ENCODE data around the gene PPFIBP2. TPM values are rescaled to one million over a fixed set of nuclear protein-coding genes. Genes with fewer than 3 reads are reported as not detected.
"Not testable (repeated sequence)": the region's sequence is repeated elsewhere in the genome, so short reads cannot be mapped to it uniquely, and the experiment has no call there.

PPFIBP2 gene
- total RNA-seq, 2 donors from 2014 or later = 9.6 to 11.0 TPM

DNA sequence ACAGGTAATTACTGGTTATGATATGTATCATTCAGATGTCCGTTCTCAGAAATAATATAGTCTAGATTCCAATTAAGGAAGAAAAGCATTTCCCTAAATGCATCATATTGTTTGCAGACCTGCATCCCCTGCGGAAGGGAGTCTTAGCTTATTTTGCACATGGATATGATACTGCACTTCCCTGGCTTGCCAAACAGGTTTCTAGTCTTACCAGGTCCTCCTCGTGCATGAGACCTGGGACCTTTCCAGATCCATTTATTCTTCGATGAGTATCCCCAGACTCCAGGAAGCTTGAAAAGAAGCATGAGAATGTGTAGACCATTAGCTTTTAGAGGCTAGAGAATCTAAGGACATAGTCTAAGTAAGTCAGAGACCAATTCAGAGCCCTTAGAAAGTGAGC lies 128.9 kb downstream of the PPFIBP2 start:
- Mint-ChIP-seq H3K4me3 (no peak overlapping the region), H3K27ac (no peak overlapping the region)

DNA sequence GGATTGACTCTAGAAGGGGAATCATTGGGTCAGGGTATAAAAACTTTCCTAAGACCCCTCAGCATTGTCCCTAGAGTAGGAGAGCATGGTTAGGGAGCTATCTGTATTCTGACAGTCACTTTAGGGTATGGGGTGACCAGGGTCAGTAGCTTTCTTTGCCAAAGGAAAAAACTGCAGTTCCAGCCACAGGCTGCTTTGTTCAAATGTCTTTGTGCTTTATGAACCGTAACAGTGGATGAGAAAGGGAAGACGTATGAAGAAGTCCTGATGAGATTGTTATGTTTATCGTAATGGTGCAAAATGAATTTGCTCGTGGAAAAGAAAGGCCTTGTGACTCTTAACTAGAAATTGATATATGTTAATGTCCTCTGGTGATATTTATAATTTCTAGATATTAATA lies 129.5 kb downstream of the PPFIBP2 start:
- no peak overlapping the region for H3K27ac Mint-ChIP-seq
- no peak for ATAC-seq
- H3K9me3 Mint-ChIP-seq = no peaks in the 10 kb centered on the region
- peaks cover 4% of the 10 kb centered on the region for H3K36me3 Mint-ChIP-seq
- H3K4me1 Mint-ChIP-seq (ENCODE audit: low read depth in 2 of 2) = no peaks in the 10 kb centered on the region
- DNase-seq (ENCODE audit: low spot score) = no peak
- no peak overlapping the region for H3K4me3 Mint-ChIP-seq
- no peaks in the 10 kb centered on the region for H3K27me3 Mint-ChIP-seq

More for the DNA sequence above, 128.9 kb downstream of the PPFIBP2 start:
- DNase-seq (ENCODE audit: low spot score) (no peak), ATAC-seq (no peak)
- Mint-ChIP-seq H3K9me3 (no peaks in the 10 kb centered on the region), H3K27me3 (no peaks in the 10 kb centered on the region), H3K4me1 (ENCODE audit: low read depth in 2 of 2) (no peaks in the 10 kb centered on the region), H3K36me3 (peaks cover 4% of the 10 kb centered on the region)

DNA sequence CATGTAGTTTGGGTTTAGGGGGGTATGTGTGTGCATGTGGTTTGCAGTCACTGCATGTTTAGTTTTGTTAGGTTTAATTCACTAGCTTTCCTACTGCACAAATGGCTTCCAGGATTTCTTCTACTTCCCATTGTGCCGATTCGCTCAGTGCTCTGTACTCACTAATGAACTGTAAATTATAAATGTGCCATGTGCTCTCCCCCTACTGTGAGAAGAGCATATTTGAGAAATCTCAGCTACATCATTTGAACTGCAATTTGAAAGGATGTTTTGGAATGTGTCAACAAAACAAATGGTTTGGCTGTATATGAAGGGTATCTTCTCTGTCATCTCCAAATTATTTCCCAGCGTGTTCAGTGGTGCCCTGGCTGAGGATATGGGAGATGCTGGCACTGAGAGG lies 131.4 kb downstream of the PPFIBP2 start:
- H3K27me3 Mint-ChIP-seq = no peaks in the 10 kb centered on the region
- DNase-seq (ENCODE audit: low spot score) (no peak), ATAC-seq (no peak)
- no peaks in the 10 kb centered on the region for H3K4me1 Mint-ChIP-seq (ENCODE audit: low read depth in 2 of 2)
- H3K27ac Mint-ChIP-seq = no peak overlapping the region
- H3K4me3 Mint-ChIP-seq = no peak overlapping the region
- no peaks in the 10 kb centered on the region for H3K9me3 Mint-ChIP-seq
- peaks cover 11% of the 10 kb centered on the region for H3K36me3 Mint-ChIP-seq

DNA sequence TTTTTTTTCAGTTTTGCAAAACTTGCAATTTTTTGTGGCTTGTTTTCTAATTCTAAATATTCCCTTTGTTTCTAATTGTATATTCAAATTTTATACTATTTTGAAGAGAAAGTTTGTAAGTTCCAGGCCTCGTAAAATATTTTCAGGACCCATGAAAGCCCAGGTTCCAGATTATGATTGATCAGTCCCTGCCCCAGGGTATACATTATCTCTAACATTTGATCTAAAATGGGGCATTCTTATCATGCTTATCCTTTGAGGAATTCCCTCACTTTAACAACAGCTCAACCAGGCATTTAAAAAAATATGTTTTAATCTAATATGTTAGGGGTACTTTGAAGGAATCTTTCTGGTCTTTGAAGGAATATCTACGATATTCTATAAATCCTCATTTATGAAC lies 133.1 kb downstream of the PPFIBP2 start:
- Mint-ChIP-seq H3K4me1 (ENCODE audit: low read depth in 2 of 2) (no peaks in the 10 kb centered on the region), H3K27me3 (no peaks in the 10 kb centered on the region), H3K36me3 (peaks cover 11% of the 10 kb centered on the region), H3K27ac (no peak overlapping the region), H3K9me3 (no peaks in the 10 kb centered on the region), H3K4me3 (no peak overlapping the region)
- DNase-seq (ENCODE audit: low spot score) (no peak), ATAC-seq (no peak)

DNA sequence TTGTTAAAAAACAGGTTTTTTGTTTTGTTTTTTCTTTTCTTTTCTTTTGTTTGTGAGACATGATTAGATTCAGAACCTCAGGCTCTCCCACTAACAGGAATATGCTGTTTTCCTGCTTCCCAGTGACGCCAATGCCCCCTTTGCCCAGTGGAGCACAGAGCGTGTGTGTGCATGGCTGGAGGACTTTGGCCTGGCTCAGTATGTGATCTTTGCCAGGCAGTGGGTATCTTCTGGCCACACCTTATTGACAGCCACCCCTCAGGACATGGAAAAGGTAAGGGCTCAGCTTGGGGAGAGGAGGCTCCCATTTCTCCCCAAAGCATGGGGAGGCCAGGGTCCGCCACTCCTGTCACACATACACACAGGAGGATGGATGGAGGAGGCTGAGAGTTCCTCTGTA lies 134.5 kb downstream of the PPFIBP2 start:
- Mint-ChIP-seq H3K4me1 (ENCODE audit: low read depth in 2 of 2) (no peaks in the 10 kb centered on the region), H3K36me3 (peaks cover 8% of the 10 kb centered on the region), H3K4me3 (no peak overlapping the region), H3K27me3 (no peaks in the 10 kb centered on the region), H3K9me3 (no peaks in the 10 kb centered on the region), H3K27ac (no peak overlapping the region)
- DNase-seq (ENCODE audit: low spot score) (no peak), ATAC-seq (no peak)

DNA sequence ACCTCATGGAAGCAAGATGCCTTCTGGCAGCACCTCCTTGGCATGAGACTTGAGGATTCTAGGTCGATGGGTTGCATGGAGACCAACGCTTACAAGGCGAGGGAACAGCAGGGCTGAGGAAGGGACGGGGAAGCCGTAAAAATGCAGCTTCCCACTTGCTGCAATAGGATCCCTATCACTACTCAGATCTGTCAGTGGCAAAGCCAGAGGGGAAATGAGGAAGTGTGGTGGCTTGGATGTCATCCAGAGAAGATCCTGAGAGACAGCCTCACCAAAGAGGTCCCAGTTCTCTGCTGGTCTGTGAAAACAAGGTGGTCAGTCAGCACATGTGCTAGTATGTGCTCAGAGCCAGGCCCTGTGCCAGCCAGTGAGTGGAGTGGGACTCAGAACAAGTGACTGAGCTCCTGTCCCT lies 137.3 kb downstream of the PPFIBP2 start:
- Mint-ChIP-seq H3K9me3 (no peaks in the 10 kb centered on the region), H3K27me3 (no peaks in the 10 kb centered on the region), H3K4me1 (ENCODE audit: low read depth in 2 of 2) (no peaks in the 10 kb centered on the region), H3K27ac (no peak overlapping the region), H3K36me3 (peaks cover 6% of the 10 kb centered on the region), H3K4me3 (no peak overlapping the region)
- no peak for DNase-seq (ENCODE audit: low spot score)
- no peak for ATAC-seq

DNA sequence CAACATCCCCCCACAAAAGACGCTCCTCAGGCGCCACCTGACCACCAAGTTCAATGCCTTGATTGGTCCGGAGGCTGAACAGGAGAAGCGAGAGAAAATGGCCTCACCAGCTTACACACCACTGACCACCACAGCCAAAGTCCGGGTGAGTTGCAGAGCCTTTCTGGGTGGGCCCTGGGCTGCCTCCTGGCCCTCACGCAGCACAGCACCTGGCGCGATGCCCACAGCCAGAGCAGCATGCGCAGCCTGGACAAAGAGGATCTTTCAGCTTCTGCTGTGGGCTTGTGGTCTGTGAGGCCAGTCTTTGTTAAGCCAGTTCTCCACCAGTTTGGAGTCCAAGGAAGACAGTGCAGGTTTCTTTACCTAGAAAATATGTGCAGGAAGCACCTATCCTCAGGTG lies 137.9 kb downstream of the PPFIBP2 start:
- ATAC-seq (no peak), DNase-seq (ENCODE audit: low spot score) (no peak)
- H3K36me3 Mint-ChIP-seq = peaks cover 6% of the 10 kb centered on the region
- no peaks in the 10 kb centered on the region for H3K27me3 Mint-ChIP-seq
- no peaks in the 10 kb centered on the region for H3K4me1 Mint-ChIP-seq (ENCODE audit: low read depth in 2 of 2)
- no peaks in the 10 kb centered on the region for H3K9me3 Mint-ChIP-seq
- H3K27ac Mint-ChIP-seq = no peak overlapping the region
- H3K4me3 Mint-ChIP-seq = no peak overlapping the region

DNA sequence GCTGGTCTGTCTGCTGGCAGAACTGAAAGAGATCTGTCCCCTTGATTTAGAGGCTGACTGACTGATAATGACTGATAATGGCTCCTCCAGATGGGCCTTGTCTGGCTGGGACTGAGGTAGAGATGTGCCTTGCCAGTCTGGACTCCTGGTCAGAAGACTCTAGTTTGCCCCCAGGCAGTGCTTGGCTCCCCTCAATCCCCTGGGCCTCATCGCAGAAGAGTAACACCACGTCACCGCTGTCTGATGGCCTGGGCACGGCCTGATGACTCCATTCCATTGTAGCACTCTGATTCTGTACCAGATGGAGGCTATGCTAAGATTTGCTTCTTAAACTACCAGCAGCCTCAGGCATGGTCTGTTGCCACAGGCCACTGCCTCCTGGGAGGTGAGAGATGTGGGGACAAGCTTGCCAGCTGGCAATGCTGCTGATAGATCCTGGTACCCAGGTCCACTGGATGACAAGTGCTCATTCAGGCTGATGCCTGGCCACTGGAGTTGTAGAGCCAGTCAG lies 140.5 kb downstream of the PPFIBP2 start:
- Mint-ChIP-seq H3K4me3 (no peak overlapping the region), H3K36me3 (peaks cover 6% of the 10 kb centered on the region), H3K27ac (no peak overlapping the region), H3K4me1 (ENCODE audit: low read depth in 2 of 2) (no peaks in the 10 kb centered on the region), H3K27me3 (no peaks in the 10 kb centered on the region), H3K9me3 (no peaks in the 10 kb centered on the region)
- DNase-seq (ENCODE audit: low spot score) (no peak), ATAC-seq (no peak)

DNA sequence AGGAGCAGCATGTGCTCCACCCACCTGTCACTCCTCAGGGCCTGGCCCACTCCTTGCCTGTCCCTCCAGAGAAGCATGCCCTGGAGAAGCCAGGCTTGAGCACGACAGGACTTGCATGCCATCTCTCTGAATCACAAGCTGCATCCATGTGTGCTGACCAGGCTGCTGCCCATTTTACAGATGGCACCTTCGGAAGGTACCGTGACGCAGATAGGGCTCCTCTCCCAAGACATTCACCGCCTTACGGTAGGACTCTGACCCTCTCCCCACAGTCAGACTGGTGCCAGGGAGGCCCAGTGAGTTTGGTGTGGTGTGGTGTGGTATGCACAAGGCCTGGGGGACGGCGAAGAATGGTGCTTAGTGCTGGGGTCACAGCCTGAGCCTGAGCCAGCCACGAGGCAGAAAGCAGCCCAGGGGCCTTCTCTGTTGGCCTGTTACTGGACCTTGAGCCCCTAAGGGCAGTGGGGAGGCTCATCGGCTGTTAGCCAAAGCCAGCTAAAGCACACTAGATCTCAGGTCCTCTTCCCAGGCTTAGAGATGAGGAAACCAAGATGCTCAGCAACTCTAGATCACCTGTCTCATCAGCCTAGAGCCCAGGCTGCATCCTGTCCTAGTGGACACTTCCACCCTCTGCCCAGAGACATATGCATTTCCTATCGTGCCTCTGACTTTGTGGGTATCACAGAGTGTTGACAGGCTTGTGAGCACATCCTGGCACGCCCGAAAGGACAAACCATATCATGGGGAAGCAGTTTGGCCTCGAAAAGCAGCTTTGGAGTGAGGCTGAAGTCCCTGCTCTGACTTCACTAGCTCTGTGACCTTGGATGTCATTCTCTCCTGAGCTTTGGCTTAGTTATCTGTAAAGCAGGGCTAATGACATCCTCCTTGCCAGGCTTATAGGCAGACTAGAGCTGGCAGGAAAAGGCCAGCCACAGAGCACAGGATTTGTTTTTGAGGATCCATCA lies 141.7 kb downstream of the PPFIBP2 start:
- Mint-ChIP-seq H3K4me1 (ENCODE audit: low read depth in 2 of 2) (no peaks in the 10 kb centered on the region), H3K9me3 (no peaks in the 10 kb centered on the region), H3K36me3 (no peaks in the 10 kb centered on the region), H3K4me3 (no peak overlapping the region), H3K27ac (no peak overlapping the region), H3K27me3 (no peaks in the 10 kb centered on the region)
- DNase-seq (ENCODE audit: low spot score) = no peak
- peak in 1 of 2 donors; percentile 13 for ATAC-seq

DNA sequence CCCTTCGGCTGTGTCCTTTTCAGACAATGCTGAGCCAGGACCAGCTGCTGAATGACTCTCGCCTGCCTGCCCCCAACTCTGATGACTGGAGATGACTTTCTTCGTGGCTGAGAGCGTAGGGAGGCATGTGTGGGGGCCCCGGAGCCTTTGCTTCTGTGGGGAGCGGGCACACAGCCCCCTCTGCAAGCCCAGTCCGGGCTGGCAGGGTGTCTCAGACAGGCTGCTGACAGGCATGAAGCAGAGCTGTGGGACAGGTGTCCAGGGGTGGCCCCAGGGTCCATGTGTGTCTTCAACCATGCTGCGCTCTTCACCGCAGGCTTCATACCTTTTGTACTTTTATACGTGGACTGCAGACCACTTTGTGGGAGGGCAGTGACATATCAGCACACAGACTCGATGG lies 142.9 kb downstream of the PPFIBP2 start:
- no peaks in the 10 kb centered on the region for H3K27me3 Mint-ChIP-seq
- no peaks in the 10 kb centered on the region for H3K9me3 Mint-ChIP-seq
- H3K27ac Mint-ChIP-seq = no peak overlapping the region
- peak in 1 of 2 donors; percentile 41 for ATAC-seq
- H3K36me3 Mint-ChIP-seq = no peaks in the 10 kb centered on the region
- DNase-seq (ENCODE audit: low spot score) = no peak
- H3K4me1 Mint-ChIP-seq (ENCODE audit: low read depth in 2 of 2) = no peaks in the 10 kb centered on the region
- no peak overlapping the region for H3K4me3 Mint-ChIP-seq

DNA sequence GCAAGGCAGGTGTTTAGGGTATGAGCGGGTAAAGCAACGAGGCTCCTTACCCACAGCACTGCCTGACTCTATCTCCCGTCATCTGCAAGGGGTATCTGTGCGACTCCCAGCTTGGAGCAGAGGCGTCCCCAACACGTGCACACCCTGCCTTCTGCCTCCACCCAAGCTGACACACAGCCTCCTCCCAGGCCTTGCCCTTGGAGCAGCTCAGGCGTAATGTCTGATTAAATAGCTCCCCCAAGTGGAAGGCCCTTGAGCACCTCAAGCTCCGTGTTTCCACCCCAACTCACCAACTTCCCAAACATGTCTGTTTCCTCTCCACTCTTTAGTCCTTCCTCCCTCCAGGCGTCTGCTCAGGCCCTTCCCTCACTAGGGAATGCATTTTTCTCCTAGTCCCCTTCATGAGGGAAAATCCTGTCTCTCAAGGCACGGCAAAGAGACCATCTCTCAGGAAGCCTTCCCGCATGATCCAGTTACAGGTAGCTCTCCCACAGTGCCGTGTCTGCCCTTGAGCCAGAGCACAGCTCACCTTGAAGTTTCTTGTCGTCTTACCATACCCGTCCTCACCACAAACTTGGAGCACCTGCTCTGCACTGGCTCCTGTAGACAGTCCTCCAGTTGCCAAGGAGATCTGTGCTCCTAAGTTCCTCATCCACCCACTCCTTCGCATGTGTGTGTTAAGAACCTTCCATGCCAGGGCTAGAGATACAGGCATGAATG lies 143.7 kb downstream of the PPFIBP2 start:
- DNase-seq (ENCODE audit: low spot score) (no peak), ATAC-seq (peak; percentile 53 to 56)
- Mint-ChIP-seq H3K27me3 (no peaks in the 10 kb centered on the region), H3K4me1 (ENCODE audit: low read depth in 2 of 2) (no peaks in the 10 kb centered on the region), H3K9me3 (no peaks in the 10 kb centered on the region), H3K27ac (no peak overlapping the region), H3K36me3 (no peaks in the 10 kb centered on the region), H3K4me3 (no peak overlapping the region)

DNA sequence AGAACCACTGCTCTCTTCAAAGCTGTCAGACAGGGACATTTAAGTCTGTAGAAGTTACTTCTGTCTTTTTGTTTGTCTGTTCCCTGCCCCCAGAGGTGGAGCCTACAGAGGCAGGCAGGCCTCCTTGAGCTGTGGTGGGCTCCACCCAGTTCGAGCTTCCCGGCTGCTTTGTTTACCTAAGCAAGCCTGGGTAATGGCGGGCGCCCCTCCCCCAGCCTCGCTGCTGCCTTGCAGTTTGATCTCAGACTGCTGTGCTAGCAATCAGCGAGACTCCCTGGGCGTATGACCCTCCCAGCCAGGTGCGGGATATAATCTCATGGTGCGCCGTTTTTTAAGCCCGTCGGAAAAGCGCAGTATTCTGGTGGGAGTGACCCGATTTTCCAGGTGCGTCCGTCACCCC lies 149.7 kb downstream of the PPFIBP2 start:
- not testable (repeated sequence) for ATAC-seq; DNase-seq (ENCODE audit: low spot score); H3K9me3 Mint-ChIP-seq; H3K4me1 Mint-ChIP-seq (ENCODE audit: low read depth in 2 of 2); H3K27me3 Mint-ChIP-seq; H3K36me3 Mint-ChIP-seq; H3K4me3 Mint-ChIP-seq; H3K27ac Mint-ChIP-seq

DNA sequence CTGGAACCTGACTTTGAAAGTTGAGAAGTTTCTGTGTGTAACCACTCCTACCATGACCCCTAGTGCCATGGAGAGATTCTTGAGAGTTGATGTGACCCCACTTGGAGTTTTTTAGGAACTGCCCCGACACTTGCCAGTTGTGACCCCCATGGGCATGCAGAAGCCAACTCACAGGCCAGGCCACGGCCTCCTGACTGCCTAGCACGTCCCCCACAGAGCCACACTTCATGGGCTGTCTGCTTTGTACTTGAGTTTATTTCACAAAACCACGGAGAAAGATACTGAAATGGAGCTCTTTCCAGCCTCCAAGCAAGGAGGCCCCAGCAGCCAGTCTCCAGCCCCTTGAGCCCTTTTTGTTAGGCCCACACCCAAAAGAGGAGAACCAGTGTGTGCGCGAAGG lies 151.1 kb downstream of the PPFIBP2 start:
- no peak overlapping the region for H3K27ac Mint-ChIP-seq
- ATAC-seq (no peak), DNase-seq (ENCODE audit: low spot score) (no peak)
- peaks cover 0 to 4% of the 10 kb centered on the region in 2 donors for H3K4me1 Mint-ChIP-seq (ENCODE audit: low read depth in 2 of 2)
- no peaks in the 10 kb centered on the region for H3K9me3 Mint-ChIP-seq
- no peaks in the 10 kb centered on the region for H3K36me3 Mint-ChIP-seq
- no peaks in the 10 kb centered on the region for H3K27me3 Mint-ChIP-seq
- no peak overlapping the region for H3K4me3 Mint-ChIP-seq

All from natural killer cell treated with Interleukin-12 subunit alpha and Interleukin-12 subunit beta and Interleukin-15 and Interleukin-18, amount 100 ng/mL, for 72 hours (primary cell).